Measurements from ENCODE around the gene SERPINA5.
"Not testable (repeated sequence)": the region's sequence is repeated elsewhere in the genome, so short reads cannot be mapped to it uniquely, and the experiment has no call there.

SERPINA5 gene

GRCh38 chr14:94623856-94624499 lies 42.8 kb downstream of the SERPINA5 start:
- no peak for DNase-seq (ENCODE audit: low read depth in 2 of 2)

- DNase-seq (ENCODE audit: low read depth in 2 of 2) = no peak
Observed at GRCh38 chr14:94624537-94625352, 43.5 kb downstream of the SERPINA5 start.

GRCh38 chr14:94625353-94625635 lies 44.1 kb downstream of the SERPINA5 start:
- DNase-seq (ENCODE audit: low read depth in 2 of 2) = no peak

GRCh38 chr14:94628578-94628977 lies 47.4 kb downstream of the SERPINA5 start:
- no peak for DNase-seq (ENCODE audit: low read depth in 2 of 2)

- no peak for DNase-seq (ENCODE audit: low read depth in 2 of 2)
Observed at GRCh38 chr14:94630396-94630795, 49.2 kb downstream of the SERPINA5 start.

GRCh38 chr14:94631050-94631449 lies 49.8 kb downstream of the SERPINA5 start:
- no peak for DNase-seq (ENCODE audit: low read depth in 2 of 2)

- no peak for DNase-seq (ENCODE audit: low read depth in 2 of 2)
Observed at GRCh38 chr14:94631536-94632304, 50.5 kb downstream of the SERPINA5 start.

- DNase-seq (ENCODE audit: low read depth in 2 of 2) = no peak
Observed at GRCh38 chr14:94632305-94632590, 51.0 kb downstream of the SERPINA5 start.

- DNase-seq (ENCODE audit: low read depth in 2 of 2) = no peak
Observed at GRCh38 chr14:94633121-94633520, 51.9 kb downstream of the SERPINA5 start.

GRCh38 chr14:94635154-94635553 lies 53.9 kb downstream of the SERPINA5 start:
- DNase-seq (ENCODE audit: low read depth in 2 of 2) = no peak

- DNase-seq (ENCODE audit: low read depth in 2 of 2) = no peak
Observed at GRCh38 chr14:94636744-94637412, 55.7 kb downstream of the SERPINA5 start.

GRCh38 chr14:94637814-94638213 lies 56.6 kb downstream of the SERPINA5 start:
- DNase-seq (ENCODE audit: low read depth in 2 of 2) = not testable (repeated sequence)

- no peak for DNase-seq (ENCODE audit: low read depth in 2 of 2)
Observed at GRCh38 chr14:94638339-94638738, 57.1 kb downstream of the SERPINA5 start.

GRCh38 chr14:94638961-94639817 lies 58.0 kb downstream of the SERPINA5 start:
- no peak for DNase-seq (ENCODE audit: low read depth in 2 of 2)

GRCh38 chr14:94640721-94641631 lies 59.8 kb downstream of the SERPINA5 start:
- no peak for DNase-seq (ENCODE audit: low read depth in 2 of 2)

- DNase-seq (ENCODE audit: low read depth in 2 of 2) = no peak
Observed at GRCh38 chr14:94641632-94641955, 60.4 kb downstream of the SERPINA5 start.

Data from stimulated activated CD8-positive, alpha-beta memory T cell treated with anti-CD3 and anti-CD28 coated beads, Interleukin-2, amount 100 ng/mL, for 1 hour (primary cell).